ENCODE results near the gene CCDC141. TPM values are rescaled to one million over a fixed set of nuclear protein-coding genes. Genes with fewer than 3 reads are reported as not detected.

CCDC141 gene
- total and polyA plus RNA-seq, 2 experiments from 2014 or later, result 11.7 to 13.4 TPM

DNA sequence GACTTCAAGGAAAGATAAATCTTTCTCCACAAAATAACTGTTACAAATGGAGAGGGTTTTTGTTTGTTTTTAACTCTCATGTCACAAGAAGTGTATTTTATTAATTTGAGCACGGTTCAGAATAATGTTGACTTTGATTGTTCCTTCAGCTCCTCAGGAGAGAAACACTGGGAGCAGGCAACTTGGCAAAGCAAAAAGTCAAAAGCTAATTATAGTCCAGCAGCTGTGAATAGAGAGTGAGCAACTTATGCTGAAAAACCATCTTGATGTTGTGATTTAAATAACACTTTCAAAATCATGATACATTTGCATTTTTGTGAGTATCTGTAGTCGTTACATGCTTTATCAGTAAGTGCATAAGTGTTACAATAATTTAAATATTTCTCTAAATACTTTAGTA is 205.2 kb downstream of the CCDC141 start:
- TF ChIP-seq NANOG (IDR thresholded peaks at IDR 0.05; ENCODE audit: borderline replicate concordance) (no peak), JUNB (IDR thresholded peaks at IDR 0.05; ENCODE audit: unreplicated experiment) (no peak), ZNF462 (CRISPR knock-in tag; IDR thresholded peaks at IDR 0.05) (no peak)
- TF ChIP-seq, protein P1, sequence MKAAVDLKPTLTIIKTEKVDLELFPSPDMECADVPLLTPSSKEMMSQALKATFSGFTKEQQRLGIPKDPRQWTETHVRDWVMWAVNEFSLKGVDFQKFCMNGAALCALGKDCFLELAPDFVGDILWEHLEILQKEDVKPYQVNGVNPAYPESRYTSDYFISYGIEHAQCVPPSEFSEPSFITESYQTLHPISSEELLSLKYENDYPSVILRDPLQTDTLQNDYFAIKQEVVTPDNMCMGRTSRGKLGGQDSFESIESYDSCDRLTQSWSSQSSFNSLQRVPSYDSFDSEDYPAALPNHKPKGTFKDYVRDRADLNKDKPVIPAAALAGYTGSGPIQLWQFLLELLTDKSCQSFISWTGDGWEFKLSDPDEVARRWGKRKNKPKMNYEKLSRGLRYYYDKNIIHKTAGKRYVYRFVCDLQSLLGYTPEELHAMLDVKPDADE (IDR thresholded peaks at IDR 0.05), result no peak
- no peaks in the 10 kb centered on the region for H3F3A ChIP-seq (replicated peaks; ENCODE audit: low read depth)
- H3K79me2 ChIP-seq (replicated peaks; ENCODE audit: insufficient read depth), result no peaks in the 10 kb centered on the region
- H4K20me1 ChIP-seq (replicated peaks; ENCODE audit: insufficient read depth), result no peaks in the 10 kb centered on the region
- H3K9me2 ChIP-seq (ENCODE audit: insufficient read depth), result peaks cover 6% of the 10 kb centered on the region; the same call in 1 of the 2 replicates
- Mint-ChIP-seq H3K4me1 (peaks cover 32% of the 10 kb centered on the region), H3K4me3 (no peak overlapping the region), H3K27ac (no peak overlapping the region), H3K36me3 (ENCODE audit: low read depth) (peaks cover 26% of the 10 kb centered on the region), H3K27me3 (ENCODE audit: insufficient read depth, low read depth, poor library complexity) (peaks cover 2% of the 10 kb centered on the region), H3K9me3 (peaks cover 8% of the 10 kb centered on the region; the same call in 2 of the 3 replicates)
- 0 out of 2 replicates have a peak overlapping the region, but pooled peaks have one; percentile 71 for H3K27ac ChIP-seq (ENCODE audit: low read depth)
- no peak overlapping the region for H2AFZ ChIP-seq
- H3K27me3 ChIP-seq (ENCODE audit: insufficient read depth), result no peaks in the 10 kb centered on the region
- no peaks in the 10 kb centered on the region for H3K36me3 ChIP-seq (ENCODE audit: insufficient read depth)
- H3K4me1 ChIP-seq (ENCODE audit: insufficient read depth), result peaks cover 36% of the 10 kb centered on the region
- peak overlapping the region; percentile 61; the same call in 1 of the 2 replicates for H3K4me2 ChIP-seq
- H3K4me3 ChIP-seq, result no peak overlapping the region
- DNase-seq (ENCODE audit: low spot score) (no peak), ATAC-seq (no peak)

GRCh38 chr2:178844269-178844668 is 205.7 kb downstream of the CCDC141 start:
- DNase-seq (ENCODE audit: low spot score) (no peak), ATAC-seq (peak; percentile 38; the same call in 1 of the 3 replicates)
- Histone ChIP-seq H3K36me3 (ENCODE audit: insufficient read depth) (no peaks in the 10 kb centered on the region), H3K9me2 (ENCODE audit: insufficient read depth) (peaks cover 6% of the 10 kb centered on the region; the same call in 1 of the 2 replicates), H4K20me1 (replicated peaks; ENCODE audit: insufficient read depth) (no peaks in the 10 kb centered on the region), H3K4me2 (peak overlapping the region; percentile 61; the same call in 1 of the 2 replicates), H3K79me2 (replicated peaks; ENCODE audit: insufficient read depth) (no peaks in the 10 kb centered on the region), H3K4me1 (ENCODE audit: insufficient read depth) (peaks cover 36% of the 10 kb centered on the region), H3K27me3 (ENCODE audit: insufficient read depth) (no peaks in the 10 kb centered on the region), H2AFZ (no peak overlapping the region), H3K27ac (ENCODE audit: low read depth) (0 out of 2 replicates have a peak overlapping the region, but pooled peaks have one; percentile 71), H3K4me3 (no peak overlapping the region), H3F3A (replicated peaks; ENCODE audit: low read depth) (no peaks in the 10 kb centered on the region)
- Mint-ChIP-seq H3K36me3 (ENCODE audit: low read depth) (peaks cover 25% of the 10 kb centered on the region), H3K27me3 (ENCODE audit: insufficient read depth, low read depth, poor library complexity) (peaks cover 2% of the 10 kb centered on the region), H3K4me3 (no peak overlapping the region), H3K27ac (no peak overlapping the region), H3K4me1 (peaks cover 32% of the 10 kb centered on the region), H3K9me3 (peaks cover 8% of the 10 kb centered on the region; the same call in 2 of the 3 replicates)
- TF ChIP-seq CTCF (conservative IDR thresholded peaks at IDR 0.05; ENCODE audit: low read depth in 2 of 2), result no peak
- TF ChIP-seq JUNB (IDR thresholded peaks at IDR 0.05; ENCODE audit: unreplicated experiment), result no peak
- no peak for TF ChIP-seq EZH2 (IDR thresholded peaks at IDR 0.05; ENCODE audit: low read depth, unreplicated experiment)
- TF ChIP-seq, protein P2, sequence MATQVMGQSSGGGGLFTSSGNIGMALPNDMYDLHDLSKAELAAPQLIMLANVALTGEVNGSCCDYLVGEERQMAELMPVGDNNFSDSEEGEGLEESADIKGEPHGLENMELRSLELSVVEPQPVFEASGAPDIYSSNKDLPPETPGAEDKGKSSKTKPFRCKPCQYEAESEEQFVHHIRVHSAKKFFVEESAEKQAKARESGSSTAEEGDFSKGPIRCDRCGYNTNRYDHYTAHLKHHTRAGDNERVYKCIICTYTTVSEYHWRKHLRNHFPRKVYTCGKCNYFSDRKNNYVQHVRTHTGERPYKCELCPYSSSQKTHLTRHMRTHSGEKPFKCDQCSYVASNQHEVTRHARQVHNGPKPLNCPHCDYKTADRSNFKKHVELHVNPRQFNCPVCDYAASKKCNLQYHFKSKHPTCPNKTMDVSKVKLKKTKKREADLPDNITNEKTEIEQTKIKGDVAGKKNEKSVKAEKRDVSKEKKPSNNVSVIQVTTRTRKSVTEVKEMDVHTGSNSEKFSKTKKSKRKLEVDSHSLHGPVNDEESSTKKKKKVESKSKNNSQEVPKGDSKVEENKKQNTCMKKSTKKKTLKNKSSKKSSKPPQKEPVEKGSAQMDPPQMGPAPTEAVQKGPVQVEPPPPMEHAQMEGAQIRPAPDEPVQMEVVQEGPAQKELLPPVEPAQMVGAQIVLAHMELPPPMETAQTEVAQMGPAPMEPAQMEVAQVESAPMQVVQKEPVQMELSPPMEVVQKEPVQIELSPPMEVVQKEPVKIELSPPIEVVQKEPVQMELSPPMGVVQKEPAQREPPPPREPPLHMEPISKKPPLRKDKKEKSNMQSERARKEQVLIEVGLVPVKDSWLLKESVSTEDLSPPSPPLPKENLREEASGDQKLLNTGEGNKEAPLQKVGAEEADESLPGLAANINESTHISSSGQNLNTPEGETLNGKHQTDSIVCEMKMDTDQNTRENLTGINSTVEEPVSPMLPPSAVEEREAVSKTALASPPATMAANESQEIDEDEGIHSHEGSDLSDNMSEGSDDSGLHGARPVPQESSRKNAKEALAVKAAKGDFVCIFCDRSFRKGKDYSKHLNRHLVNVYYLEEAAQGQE (IDR thresholded peaks at IDR 0.05; ENCODE audit: unreplicated experiment), result no peak
- TF ChIP-seq CREB1 (CRISPR knock-in tag; IDR thresholded peaks at IDR 0.05; ENCODE audit: low read depth), result no peak
- TF ChIP-seq ZNF331 (CRISPR knock-in tag; IDR thresholded peaks at IDR 0.05; ENCODE audit: low read depth), result no peak

Measured in GM23338 (cell line).